ENCODE results near the gene RGL3. TPM values are rescaled to one million over a fixed set of nuclear protein-coding genes. Genes with fewer than 3 reads are reported as not detected.
"Not testable (repeated sequence)": the region's sequence is repeated elsewhere in the genome, so short reads cannot be mapped to it uniquely, and the experiment has no call there.

RGL3 gene, protein sequence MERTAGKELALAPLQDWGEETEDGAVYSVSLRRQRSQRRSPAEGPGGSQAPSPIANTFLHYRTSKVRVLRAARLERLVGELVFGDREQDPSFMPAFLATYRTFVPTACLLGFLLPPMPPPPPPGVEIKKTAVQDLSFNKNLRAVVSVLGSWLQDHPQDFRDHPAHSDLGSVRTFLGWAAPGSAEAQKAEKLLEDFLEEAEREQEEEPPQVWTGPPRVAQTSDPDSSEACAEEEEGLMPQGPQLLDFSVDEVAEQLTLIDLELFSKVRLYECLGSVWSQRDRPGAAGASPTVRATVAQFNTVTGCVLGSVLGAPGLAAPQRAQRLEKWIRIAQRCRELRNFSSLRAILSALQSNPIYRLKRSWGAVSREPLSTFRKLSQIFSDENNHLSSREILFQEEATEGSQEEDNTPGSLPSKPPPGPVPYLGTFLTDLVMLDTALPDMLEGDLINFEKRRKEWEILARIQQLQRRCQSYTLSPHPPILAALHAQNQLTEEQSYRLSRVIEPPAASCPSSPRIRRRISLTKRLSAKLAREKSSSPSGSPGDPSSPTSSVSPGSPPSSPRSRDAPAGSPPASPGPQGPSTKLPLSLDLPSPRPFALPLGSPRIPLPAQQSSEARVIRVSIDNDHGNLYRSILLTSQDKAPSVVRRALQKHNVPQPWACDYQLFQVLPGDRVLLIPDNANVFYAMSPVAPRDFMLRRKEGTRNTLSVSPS
- 14.4 TPM for total RNA-seq

GRCh38 chr19:11418549-11419506 is at the start of gene RGL3:
RGL3 (minus strand) TSS chr19:11419314; CDS start chr19:11419278, 36 bp downstream.
- intact Hi-C loops (cut with DNase I): no loop called here
- DNase-seq (ENCODE audit: low spot score): no peak
- ATAC-seq: peak; percentile 21

GRCh38 chr19:11468266-11468845 is 49.2 kb upstream of the RGL3 start:
- DNase-seq (ENCODE audit: low spot score); intact Hi-C loops (cut with DNase I); ATAC-seq: not testable (repeated sequence)

- intact Hi-C loops (cut with DNase I): no loop called here
- no peak for DNase-seq (ENCODE audit: low spot score)
- no peak for ATAC-seq
These were observed 46.5 kb upstream of the RGL3 start for GRCh38 chr19:11465600-11465999.

GRCh38 chr19:11464333-11465265 is 45.5 kb upstream of the RGL3 start:
- DNase-seq (ENCODE audit: low spot score) (no peak), ATAC-seq (no peak)
- intact Hi-C loops (cut with DNase I): no loop called here

DNA sequence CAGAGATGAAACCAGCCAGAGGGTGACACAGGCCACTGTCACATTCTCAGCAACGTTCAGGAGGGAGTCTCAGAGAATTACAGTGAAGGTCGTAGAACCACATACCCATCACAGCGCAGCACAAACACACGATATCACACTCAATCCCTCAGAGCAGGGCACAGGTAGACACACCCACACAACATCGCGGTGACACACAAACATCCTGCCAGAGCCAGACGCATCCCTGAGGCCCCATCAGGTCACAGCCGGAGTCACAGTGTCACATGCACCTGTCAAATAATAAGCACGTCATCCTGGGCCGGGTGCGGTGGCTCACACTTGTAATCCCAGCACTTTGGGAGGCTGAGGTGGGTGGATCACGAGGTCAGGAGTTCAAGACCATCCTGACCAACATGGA is 44.3 kb upstream of the RGL3 start:
- ATAC-seq: no peak
- no peak for DNase-seq (ENCODE audit: low spot score)
- intact Hi-C loops (cut with DNase I): no loop called here

DNA sequence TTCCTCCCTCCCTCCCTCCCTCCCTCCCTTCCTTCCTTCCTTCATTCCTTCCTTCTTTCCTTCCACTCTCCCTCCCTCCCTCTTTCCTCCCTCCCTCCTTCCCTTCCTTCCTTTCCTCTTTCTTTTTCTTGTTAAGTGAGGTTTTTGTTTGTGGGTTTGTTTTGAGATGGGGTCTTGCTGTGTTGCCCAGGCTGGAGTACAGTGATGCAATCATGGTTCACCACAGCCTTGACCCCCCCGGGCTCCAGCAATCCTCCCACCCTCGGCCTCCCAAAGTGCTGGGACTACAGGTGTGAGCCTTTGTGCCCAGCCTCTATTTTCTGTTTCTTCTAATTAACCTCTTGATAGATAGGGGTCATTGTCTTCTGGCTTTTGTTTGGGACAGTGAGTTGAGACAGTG is 42.3 kb upstream of the RGL3 start:
- no peak for ATAC-seq
- no peak for DNase-seq (ENCODE audit: low spot score)
- intact Hi-C loops (cut with DNase I): no loop called here

- ATAC-seq: no peak
- intact Hi-C loops (cut with DNase I): no loop called here
- DNase-seq (ENCODE audit: low spot score): no peak
These were observed 41.1 kb upstream of the RGL3 start for GRCh38 chr19:11460207-11460606.

GRCh38 chr19:11458912-11459311 is 39.8 kb upstream of the RGL3 start:
- intact Hi-C loops (cut with DNase I); ATAC-seq: not testable (repeated sequence)

DNA sequence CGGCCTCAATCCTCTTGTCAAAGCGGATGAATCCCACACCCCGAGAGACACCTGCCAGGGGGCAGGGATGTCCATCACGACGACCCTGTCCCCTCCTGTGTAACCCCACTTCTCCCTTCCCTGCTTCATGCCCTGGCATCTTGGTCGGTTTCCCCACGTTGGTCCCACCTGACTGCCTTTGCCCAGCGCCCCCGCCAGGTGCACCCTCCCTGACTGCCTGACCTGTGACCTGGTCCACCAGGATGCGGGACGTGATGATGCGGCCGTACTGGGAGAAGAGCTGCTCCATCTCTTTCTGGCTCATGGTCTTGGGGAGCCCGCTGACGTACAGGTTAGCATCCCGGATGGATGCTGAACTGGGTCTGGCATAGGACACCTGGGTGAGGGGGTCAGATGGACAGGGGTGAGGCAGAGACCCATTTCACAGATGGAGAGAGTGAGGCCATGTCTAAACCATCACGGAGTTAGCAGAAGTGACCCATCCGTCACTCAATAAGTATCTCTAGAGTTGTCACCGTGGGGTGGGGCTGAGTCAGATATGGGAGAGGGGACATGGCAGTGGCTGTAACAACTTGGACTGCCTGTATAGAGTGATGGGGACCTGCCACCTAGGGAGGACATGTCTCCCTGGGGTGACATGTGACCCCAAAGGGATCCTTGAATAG is 39.3 kb upstream of the RGL3 start:
- no peak for ATAC-seq
- DNase-seq (ENCODE audit: low spot score): no peak

More at GRCh38 chr19:11458912-11459311, 39.8 kb upstream of the RGL3 start:
- not testable (repeated sequence) for DNase-seq (ENCODE audit: low spot score)

DNA sequence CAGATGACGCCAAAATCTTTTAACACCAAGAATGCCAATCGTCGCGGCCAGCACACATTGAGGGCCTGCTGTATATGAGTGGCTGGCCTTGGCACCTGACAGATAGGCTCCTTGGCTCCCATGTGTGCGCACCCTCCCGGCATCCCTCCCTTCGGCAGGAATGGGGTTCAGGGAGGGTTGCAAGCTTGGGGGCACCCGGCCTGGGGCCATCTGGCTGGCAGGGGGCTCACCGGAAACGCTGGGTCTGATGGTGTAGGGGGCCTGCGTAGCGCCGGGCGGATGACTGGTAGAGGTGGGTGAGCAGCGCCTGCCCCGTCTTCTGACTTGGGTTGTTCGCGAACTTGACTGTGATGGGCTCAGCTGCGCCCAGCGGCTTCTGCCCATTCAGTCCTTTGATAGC is 38.7 kb upstream of the RGL3 start:
- ATAC-seq (no peak), DNase-seq (ENCODE audit: low spot score) (no peak)
- intact Hi-C loops (cut with DNase I): no loop called here

More for the DNA sequence above, 39.3 kb upstream of the RGL3 start:
- intact Hi-C loops (cut with DNase I): no loop called here

- intact Hi-C loops (cut with DNase I): no loop called here
- no peak for ATAC-seq
- DNase-seq (ENCODE audit: low spot score): no peak
These were observed 38.0 kb upstream of the RGL3 start for GRCh38 chr19:11457115-11457514.

- no peak for DNase-seq (ENCODE audit: low spot score)
- intact Hi-C loops (cut with DNase I): no loop called here
- ATAC-seq: no peak
These were observed 37.5 kb upstream of the RGL3 start for GRCh38 chr19:11456659-11457058.

GRCh38 chr19:11455233-11455554 is 36.1 kb upstream of the RGL3 start:
- DNase-seq (ENCODE audit: low spot score); ATAC-seq; intact Hi-C loops (cut with DNase I): not testable (repeated sequence)

DNA sequence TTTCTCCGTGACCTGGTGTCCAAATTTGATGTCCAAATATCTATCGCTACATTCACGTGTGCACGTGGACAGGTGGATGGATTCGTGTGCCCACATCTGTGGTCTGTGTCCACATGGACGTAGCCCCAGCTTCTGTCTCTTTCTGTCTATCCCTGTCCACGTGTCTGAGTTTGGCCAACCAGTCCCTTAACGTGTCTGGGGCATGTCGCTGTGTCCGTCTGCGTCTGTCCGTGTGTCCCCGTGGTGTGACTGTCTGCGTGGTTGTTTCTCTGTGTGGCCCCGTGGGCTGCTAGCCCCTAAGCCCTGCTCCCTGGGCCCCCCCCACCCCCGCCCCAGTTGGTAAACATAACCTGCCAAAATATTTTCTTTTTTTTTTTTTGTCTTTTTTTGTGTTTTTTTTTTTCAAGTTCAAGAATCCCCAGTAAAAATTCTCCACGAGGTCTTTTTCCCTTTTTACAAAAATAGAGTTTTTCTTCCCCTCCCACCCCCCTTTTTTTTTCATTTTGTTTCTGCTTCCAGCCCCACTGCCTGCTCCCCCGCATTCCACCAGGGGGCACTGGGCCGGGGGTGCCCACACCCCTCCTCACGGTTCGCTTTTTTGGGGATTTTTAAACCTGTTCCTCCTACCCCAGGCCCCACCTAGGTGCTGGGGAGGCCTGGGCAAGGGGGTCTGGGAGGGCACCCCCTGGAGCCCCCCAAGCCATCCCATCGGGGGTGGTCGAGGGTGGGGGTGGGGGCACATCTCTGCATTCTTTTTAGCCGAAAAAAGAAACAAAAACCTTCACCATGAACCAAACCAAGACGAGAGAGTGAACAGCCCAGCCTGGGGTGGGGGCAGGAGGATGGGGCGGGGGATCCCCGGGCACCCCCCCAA is 34.6 kb upstream of the RGL3 start:
- ATAC-seq (no peak), DNase-seq (ENCODE audit: low spot score) (no peak)
- intact Hi-C loops (cut with DNase I): no loop called here

DNA sequence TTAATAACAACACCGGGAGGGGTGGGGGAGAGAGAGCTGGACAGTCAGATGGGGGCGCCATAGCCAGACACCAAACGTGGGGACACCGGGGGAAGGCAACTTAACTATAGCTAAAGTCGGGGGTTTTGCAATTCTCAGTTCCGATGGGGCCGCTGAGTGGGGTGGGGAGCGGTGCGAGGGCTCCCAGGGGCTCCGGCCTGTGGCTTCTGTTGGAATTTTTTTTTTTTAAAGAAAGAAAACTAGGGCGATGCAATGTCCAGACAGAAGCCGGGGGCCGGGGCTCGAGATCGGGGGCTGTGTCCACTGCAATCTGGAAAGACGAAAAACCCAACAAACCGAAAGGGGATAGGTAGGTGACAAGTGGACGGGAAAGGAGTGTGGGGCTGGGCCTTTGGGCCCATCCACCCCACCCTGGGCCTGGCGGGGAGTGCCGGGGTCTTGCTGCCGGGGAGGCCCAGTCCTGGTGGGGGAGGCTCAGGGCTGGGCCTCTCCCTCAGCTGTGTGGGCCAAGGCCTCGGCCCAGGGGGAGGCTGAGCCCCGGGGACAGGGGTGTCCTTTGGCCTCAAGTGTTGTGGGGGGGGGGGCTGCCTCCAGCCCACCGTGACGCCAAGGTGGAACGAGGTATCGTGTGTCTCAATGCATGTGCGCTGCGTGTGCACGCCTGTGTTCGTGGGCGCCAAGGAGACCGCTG is 33.7 kb upstream of the RGL3 start:
- ATAC-seq: no peak
- intact Hi-C loops (cut with DNase I): no loop called here
- DNase-seq (ENCODE audit: low spot score): no peak

Measured in sciatic nerve (tissue), 2 donors.